ENCODE data around the gene MXD1.

Gene MXD1

GRCh38 chr2:69986691-69987090 is 71.8 kb downstream of the MXD1 start:
- TF ChIP-seq CTCF (IDR thresholded peaks at IDR 0.05; ENCODE audit: unreplicated experiment in 3 of 3), result no peak
- no peak overlapping the region for H3K4me3 Mint-ChIP-seq
- no peaks in the 10 kb centered on the region for H3K27me3 Mint-ChIP-seq (ENCODE audit: low read depth)
- peaks cover 7% of the 10 kb centered on the region for H3K36me3 Mint-ChIP-seq (ENCODE audit: low read depth)
- H3K9me3 Mint-ChIP-seq, result no peaks in the 10 kb centered on the region
- no peaks in the 10 kb centered on the region for H3K4me1 Mint-ChIP-seq
- H3K27ac Mint-ChIP-seq, result no peak overlapping the region

GRCh38 chr2:69988086-69988635 is 73.3 kb downstream of the MXD1 start:
- Mint-ChIP-seq H3K27ac (no peak overlapping the region), H3K4me3 (no peak overlapping the region), H3K36me3 (ENCODE audit: low read depth) (peaks cover 19% of the 10 kb centered on the region), H3K9me3 (no peaks in the 10 kb centered on the region), H3K27me3 (ENCODE audit: low read depth) (no peaks in the 10 kb centered on the region), H3K4me1 (no peaks in the 10 kb centered on the region)
- no peak for TF ChIP-seq CTCF (IDR thresholded peaks at IDR 0.05; ENCODE audit: unreplicated experiment in 3 of 3)

- Mint-ChIP-seq H3K9me3 (no peaks in the 10 kb centered on the region), H3K36me3 (ENCODE audit: low read depth) (peaks cover 24% of the 10 kb centered on the region), H3K27me3 (ENCODE audit: low read depth) (no peaks in the 10 kb centered on the region), H3K4me1 (no peaks in the 10 kb centered on the region), H3K4me3 (no peak overlapping the region), H3K27ac (no peak overlapping the region)
- TF ChIP-seq CTCF (IDR thresholded peaks at IDR 0.05; ENCODE audit: unreplicated experiment in 3 of 3), result no peak
Observed at GRCh38 chr2:69989009-69989408, 74.1 kb downstream of the MXD1 start.

- Mint-ChIP-seq H3K27ac (no peak overlapping the region), H3K27me3 (ENCODE audit: low read depth) (peaks cover 3% of the 10 kb centered on the region), H3K36me3 (ENCODE audit: low read depth) (peaks cover 28% of the 10 kb centered on the region)
Observed at GRCh38 chr2:69989441-69990105, 74.7 kb downstream of the MXD1 start.

More at GRCh38 chr2:69989441-69990105, 74.7 kb downstream of the MXD1 start:
- Mint-ChIP-seq H3K4me3 (no peak overlapping the region), H3K4me1 (no peaks in the 10 kb centered on the region), H3K9me3 (no peaks in the 10 kb centered on the region)
- no peak for TF ChIP-seq CTCF (IDR thresholded peaks at IDR 0.05; ENCODE audit: unreplicated experiment in 3 of 3)
